ENCODE measurements around the gene SIGLEC9.

DNA sequence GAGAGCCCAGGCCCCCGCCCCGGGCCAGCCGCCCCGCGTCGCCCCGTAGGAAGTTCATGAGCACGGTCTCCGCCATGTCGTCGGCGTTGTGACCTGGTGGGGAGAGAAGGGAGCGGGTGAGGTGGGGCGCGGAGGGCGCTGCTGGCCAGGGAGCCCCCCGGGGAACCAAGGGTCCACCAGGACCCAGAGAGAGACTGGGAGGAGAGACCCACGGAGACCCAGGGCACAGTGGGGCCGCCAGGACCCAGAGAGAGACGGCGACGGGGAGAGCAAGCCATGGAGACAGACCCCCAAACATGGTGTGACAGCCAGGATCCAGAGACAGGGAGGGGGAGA, 25.7 kb upstream of the SIGLEC9 start:
- TF ChIP-seq, protein P1, sequence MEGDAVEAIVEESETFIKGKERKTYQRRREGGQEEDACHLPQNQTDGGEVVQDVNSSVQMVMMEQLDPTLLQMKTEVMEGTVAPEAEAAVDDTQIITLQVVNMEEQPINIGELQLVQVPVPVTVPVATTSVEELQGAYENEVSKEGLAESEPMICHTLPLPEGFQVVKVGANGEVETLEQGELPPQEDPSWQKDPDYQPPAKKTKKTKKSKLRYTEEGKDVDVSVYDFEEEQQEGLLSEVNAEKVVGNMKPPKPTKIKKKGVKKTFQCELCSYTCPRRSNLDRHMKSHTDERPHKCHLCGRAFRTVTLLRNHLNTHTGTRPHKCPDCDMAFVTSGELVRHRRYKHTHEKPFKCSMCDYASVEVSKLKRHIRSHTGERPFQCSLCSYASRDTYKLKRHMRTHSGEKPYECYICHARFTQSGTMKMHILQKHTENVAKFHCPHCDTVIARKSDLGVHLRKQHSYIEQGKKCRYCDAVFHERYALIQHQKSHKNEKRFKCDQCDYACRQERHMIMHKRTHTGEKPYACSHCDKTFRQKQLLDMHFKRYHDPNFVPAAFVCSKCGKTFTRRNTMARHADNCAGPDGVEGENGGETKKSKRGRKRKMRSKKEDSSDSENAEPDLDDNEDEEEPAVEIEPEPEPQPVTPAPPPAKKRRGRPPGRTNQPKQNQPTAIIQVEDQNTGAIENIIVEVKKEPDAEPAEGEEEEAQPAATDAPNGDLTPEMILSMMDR (IDR thresholded peaks at IDR 0.05 in 2 of 3, conservative IDR thresholded peaks at IDR 0.05 in 1 of 3; ENCODE audit: borderline replicate concordance in 1 of 3, insufficient read depth in 1 of 3, low read depth in 2 of 3, low read length in 2 of 3) = no peak
- TF ChIP-seq RAD21 (IDR thresholded peaks at IDR 0.05; ENCODE audit: low read depth) = no peak
- TF ChIP-seq POLR2A (IDR thresholded peaks at IDR 0.05; ENCODE audit: borderline replicate concordance, extremely low read depth, insufficient read depth, insufficient read length) = no peak
- TF ChIP-seq, protein P2, sequence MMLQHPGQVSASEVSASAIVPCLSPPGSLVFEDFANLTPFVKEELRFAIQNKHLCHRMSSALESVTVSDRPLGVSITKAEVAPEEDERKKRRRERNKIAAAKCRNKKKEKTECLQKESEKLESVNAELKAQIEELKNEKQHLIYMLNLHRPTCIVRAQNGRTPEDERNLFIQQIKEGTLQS (IDR thresholded peaks at IDR 0.05) = no peak
- TF ChIP-seq TCF7L2 (IDR thresholded peaks at IDR 0.05; ENCODE audit: borderline replicate concordance, extremely low read depth, insufficient read depth, insufficient read length) = no peak
- TF ChIP-seq POLR2AphosphoS5 (IDR thresholded peaks at IDR 0.05; ENCODE audit: low read depth, low read length) = no peak

All from HCT116 (cell line).